ENCODE data around the gene GINS2.
A peak's percentile ranks its signal among the peaks of the same experiment; 100 is the strongest.

Gene GINS2

DNA sequence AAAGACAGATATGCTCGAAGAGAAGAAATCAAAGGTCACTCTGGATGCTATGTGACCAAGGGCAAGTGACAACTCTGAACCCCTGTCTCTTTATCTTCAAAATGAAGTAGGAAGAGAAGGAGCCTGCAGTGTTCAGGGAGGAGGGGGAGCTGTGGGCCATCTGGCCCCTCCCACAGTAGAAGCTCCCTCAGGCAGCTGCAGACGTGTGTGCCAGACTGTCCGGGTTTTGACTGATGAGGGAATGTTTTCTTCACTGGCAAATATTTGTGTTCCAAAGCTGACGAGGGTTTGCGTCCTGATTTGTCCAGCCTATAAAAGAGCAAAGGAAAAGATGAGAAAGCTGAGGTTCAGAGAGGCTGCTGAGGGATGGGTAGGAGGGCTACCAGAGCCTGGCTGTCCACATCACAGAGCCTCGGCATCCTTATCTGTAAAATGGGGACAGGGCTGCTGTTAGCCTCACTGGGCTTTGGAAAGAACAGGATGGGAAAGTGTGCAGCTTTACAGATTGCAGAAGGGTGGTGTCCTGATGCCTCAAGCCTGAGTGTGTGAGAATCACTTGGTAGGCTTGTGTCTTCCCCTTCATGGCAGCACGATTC lies 1.8 kb upstream of the GINS2 start:
- DNase-seq: no peak

DNA sequence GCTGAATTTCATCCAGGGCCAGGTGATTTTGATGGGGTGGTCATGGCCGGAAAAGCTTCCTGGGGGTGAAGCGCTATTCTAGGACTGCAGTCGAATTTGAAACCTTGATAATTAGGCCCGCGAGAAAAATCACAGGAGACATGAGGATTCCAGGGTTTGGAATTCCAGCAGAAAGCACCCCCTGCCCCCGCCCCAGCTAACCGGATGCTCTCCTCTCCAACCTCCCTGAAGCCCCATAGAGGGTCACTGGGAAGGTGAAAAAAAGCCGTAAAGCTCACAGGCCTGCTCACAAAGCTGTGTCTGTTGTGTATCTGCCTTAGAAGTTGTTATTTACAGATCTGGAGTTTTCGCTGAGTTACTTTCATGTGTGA lies 1.2 kb upstream of the GINS2 start:
- no peak for DNase-seq

DNA sequence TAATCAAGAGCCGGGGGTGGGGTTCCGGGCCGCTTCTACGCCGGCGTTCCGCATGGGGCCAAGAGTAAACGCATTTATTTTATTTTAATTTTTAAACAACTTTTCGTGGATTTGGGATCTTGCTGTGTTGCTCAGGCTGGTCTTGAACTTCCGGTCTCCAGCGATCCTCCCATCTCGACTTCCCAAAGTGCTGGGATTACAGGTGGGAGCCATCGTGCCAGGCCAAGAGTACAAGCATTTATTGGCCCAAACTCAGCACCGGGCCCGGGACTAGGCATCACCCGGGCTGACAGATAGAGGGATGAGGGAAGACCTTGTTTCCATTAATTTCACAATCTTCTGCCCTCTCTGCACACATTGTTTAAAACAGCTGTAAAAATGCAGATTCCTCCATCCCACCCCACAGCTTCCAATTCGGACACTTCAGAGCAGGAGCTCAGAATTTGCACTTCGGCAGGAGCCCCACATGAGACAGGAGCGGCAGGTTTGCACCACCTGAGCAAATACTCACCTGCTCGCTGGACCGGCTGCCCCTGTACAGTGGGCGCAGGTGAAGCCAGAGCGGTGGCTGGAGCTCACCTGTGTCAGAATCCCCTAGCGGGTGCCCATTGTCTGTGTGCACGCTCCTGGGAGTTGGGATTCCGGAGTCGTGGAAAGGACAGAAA lies 663 bp upstream of the GINS2 start:
- no peak for DNase-seq

DNA sequence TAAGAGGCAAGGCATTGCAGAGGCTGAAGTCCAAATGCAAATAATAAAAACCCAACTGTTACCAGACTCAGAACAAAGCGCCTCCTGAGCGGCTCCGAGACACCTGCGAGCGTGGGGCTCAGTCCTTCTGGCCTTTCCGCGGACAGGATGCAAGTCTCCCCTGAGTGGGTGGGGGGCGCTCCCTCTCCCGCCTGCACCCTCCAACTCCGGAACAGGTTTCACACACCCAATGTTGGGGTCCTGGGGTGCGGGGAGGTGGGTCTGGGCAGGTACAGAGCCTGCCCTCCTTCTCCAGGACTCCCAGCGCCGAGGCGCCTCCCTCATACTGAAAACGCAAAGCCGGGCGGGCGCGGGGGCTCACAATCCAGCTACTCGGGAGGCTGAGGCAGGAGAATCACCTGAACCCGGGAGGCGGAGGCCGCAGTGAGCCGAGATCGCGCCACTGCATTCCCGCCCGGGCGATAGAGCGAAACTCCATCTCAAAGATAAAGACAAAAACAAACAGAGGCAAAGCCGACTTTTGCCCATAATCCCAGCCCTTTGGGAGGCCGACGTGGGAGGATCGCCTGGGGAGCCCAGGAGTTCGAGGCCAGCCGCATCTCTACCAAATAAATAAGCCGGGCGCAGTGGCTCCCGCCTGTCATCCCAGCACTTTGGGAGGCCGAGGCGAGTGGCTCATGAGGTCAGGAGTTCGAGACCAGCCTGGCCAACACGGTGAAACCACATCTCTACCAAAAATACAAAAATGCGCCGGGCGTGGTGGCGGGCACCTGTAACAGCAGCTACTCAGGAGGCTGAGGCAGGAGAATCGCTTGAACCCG lies 893 bp downstream of the GINS2 start:
- DNase-seq: no peak

DNA sequence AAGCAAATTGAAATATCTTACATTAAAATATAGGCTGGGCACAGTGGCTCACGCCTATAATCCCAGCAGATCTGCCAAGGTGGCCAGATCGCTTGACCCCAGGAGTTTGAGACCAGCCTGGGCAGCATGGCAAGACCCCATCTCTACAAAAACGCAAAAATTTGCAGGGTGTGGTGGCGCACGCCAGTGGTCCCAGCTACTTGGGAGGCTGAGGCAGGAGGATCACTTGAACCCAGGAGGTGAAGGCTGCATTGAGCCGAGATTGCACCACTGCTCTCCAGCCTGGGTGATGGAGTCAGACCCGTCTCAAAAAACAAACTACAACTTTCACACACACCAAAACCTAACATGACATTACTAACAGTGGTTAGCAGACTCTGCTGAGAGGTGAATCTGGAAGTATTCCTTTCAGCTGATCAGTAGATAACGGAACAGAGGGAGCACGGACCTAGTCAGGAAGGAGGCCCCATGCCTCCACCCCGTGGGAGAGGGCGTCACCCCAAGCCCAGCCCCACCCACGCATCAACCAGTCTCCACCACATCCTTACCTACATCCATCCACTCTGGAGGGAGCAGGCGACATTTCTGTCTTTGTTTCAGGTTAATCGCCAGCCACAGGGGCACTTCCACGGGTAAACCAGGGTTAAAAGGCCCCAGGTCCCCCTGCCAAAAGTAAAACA lies 1.7 kb downstream of the GINS2 start:
- no peak for DNase-seq

DNA sequence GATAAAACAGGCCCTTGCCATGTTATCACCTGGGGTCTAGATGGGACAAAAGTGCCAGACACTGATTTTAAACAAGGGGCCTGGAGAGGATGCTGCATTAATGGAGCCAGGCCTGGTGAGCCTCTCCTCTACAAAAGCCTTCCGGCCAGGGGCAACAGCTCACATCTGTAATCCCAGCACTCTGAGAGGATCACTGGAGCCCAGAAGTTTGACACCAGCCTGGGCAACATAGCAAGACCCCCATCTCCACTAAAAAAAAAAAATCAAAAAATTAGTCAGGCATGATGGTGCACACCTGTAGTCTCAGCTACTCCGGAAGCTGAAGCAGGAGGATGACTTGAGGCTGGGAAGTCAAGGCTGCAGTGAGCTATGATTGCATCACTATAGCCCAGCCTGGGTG lies 3.5 kb downstream of the GINS2 start:
- DNase-seq: no peak

DNA sequence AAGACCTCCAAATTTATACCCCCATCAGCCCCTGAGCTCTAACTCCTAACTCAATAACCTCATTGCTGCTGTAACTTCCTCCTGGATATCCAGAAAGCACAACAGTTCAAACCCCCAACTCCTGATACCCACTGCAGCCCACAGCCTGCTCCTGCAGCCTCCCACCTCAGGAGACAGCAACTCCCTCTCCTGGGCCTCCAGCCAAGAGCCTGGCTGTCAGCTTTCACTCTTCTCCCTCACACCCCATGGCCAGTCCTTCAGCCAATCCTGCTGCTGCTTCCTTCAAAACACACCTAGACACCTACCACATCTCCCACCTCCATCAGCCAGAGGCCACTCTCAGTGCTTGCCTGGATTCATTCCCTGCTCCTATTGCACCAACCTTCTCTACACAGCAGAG lies 5.4 kb downstream of the GINS2 start:
- no peak for DNase-seq

DNA sequence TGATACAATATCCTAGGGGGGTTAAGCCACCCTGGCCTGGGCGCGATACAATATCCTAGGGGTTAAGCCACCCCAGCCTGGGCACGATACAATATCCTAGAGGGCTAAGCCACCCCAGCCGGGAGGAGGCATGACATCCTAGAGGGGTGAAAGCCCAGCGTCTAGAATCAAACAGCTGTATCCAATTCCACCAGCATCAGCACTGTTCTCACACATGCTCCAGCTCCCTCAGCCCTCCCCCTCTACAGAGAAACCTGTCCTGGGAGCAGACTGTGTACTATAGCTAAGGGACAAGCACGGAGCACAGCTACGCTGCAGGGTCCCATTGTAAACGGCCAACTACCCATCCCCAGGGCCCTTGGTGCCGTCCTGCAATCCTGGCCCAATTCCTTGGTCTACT lies 6.2 kb downstream of the GINS2 start:
- DNase-seq: no peak

DNA sequence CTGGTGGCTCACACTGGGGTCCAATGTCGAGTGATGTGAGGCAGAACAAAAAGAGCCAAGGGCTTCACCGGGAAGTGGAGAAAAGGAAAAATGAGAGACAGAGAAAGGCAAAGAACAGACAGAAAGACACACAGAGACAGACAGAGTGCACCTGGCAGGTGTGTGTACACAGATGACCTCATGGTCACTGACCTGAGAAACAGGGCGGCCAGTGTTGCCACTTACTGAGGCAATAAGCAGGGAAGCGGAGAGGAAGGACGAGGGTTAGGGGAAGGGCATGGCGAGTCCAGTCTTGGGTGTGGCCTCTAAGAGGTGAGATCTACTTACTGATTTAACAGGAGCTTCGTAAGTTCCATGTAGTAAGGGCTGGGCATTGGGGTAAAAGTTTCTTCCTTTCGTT lies 7.5 kb downstream of the GINS2 start:
- DNase-seq: no peak

DNA sequence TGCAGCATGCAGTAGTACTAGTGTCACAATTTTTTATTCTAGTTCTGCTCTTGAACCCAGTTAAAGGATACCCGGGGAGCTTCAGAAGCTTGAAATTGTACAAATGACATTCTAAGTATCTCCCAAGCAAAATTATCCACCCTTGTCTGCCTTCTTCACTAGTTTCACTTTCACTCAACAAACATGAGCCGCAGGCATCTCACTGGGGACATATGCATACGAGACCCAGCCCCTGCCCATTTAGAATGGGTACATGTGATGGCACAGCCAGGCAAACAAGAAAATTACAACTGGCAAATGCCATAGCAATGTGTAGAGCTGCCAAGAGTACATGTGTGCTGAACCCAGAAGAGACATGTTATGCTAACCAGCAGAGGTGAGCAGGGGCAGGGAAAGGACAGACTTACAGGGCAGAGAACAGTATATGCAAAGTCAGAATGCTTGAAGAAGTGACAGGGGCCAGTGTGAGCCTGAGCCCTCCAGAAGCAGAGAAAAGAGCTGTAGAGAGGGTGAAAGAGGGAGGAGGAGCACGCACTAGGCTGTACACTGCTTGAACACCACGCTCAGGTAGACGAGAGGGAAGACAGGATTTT lies 8.3 kb downstream of the GINS2 start:
- DNase-seq: no peak

DNA sequence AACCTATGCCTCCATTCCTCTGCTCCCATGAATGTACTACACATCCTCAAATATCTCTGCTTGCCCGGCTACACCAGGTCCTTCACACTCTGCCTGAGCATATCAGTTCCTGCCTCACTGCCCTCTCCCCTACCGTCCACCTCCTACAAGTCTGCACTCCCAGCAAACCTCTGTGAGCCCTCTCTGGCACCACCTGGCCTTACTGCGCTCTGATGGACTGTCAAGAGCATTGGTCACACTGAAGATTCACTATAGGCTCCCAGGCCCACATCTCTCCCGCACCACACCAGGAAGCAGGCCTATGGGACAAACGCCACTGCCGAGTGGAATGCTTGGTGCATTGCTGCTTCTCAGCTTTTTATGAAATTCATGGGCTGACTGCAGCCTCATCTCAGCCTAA lies 8.9 kb downstream of the GINS2 start:
- no peak for DNase-seq

DNA sequence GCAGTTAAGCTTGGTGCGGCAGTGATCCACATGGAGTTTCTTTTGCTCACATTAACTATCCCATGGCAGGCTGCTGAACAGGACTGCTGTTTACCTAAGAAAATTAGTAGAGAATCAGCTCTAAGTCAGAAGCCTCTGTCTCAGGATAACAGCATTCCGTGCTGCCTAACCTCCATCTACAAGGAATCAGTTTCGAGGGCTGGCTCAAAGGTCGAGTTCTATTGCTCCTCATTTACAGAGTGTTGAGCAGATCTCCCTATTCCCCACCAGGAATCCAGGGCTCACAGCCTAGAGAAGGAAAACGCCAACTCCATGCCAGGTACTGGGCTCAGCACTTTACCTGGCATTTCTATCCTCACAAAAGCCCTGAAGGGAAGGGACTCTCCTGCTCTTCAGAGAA lies 9.9 kb downstream of the GINS2 start:
- no peak for DNase-seq

DNA sequence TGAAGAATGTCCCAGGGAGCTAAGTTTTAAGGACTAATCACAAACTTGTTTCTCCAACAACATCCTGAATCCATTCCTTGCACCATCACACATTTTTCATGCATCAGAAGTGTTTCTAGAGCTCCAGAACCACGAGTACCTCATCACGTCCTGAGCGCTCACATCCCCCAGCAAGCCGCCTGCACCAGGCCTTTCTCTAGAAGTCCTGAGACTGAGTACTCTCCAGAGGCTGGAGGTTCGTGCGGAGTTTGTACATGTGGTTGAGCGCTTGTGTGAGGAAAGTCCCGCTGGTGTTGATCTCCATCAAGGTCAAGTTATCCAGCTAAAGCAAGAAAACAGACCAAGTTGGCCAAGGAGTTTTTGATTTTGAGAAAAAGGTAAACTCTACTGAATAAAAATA lies 10.7 kb downstream of the GINS2 start:
- no peak for DNase-seq

DNA sequence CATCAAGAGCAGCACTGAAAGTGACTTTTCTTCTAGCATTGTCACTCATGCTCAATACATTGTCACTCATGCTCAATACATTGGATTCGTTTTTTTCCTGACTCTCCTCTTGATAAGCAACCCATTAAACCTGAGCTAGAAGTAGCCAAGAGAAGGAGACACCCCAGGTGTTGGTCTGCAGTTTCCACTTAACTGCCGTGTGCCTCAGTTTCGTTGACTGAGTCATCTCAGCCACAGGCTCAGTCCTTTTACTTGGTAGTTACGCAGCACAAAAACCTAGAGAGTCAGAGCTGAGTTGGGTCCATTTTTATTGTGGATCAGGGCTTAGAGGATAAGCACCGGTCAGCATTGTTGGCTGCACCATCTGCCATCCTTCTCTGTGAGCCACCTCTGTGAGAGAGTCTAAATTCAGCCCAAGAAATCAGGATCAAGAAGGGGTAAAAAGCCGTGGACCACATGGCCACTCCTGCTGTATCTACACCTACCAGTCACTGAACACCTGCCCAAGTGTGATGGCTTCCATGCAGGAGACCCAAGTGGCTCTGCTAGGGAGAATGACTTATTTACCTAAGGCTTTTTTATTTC lies 11.3 kb downstream of the GINS2 start:
- no peak for DNase-seq

DNA sequence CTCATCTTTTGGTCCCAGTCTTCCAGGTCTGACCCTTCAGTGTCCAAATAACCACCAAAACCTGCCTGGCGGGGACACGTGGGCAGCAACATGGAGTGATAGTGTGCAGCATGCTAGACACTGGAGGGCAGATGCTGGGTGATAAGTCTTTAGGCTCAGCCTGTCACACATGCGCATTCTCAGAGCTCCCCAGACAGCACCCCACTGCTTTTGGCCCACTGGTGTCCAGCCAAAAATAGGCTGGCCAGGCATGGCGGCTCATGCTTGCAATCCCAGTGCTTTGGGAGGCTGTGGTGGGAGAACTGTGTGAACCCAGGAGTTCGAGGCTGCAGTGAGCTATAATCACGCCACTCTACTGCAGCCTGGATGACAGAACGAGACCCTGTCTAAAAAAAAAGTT lies 12.3 kb downstream of the GINS2 start:
- DNase-seq: no peak

DNA sequence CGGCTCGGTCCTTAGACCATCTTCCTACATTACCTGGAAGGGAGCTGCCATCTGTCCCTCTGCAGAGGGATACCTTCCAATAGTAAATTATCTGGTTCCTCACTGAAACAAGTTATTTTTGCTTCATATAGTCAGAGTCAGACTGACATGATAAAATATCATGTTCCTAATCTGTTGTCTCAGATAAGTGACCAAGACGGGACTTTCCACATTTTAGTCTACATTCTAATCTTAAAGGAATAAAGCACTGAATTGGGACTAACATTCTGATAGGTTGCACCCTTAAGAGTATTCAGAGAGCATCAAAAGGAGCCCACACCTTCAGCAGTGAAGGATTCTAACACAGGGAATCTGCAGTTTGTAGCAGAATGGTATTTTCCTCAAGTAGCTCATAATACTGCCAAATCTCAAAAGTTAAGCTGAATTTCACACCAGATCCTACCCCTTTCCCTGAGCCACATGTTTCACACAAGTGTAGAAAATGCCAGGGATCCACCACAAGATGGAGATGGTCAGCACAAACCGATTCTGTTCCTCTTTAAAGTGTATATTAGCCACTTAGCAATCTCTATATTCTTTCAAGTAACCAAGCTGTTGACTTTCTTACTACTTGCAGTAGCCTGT lies 13.4 kb downstream of the GINS2 start:
- peak in 1 of 56 donors; percentile 32 for DNase-seq

DNA sequence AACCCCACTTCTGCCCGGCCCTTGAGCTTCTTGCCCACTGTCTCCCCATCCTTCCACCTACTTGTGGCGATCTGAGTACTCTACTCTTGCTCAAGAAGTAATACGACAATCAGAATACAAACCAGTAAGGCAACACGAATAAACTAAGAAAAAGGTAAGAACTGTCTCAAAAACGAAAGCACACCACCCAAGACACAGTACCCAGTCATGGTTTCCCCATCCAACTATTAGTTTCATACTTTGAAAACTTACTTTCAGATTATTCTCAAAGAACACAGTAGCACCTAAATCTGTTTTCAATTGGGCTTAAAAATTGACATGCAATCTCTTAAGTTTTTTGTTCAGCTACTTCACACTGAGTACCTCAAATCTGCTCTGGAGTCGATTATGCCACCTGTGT lies 13.9 kb downstream of the GINS2 start:
- no peak for DNase-seq

DNA sequence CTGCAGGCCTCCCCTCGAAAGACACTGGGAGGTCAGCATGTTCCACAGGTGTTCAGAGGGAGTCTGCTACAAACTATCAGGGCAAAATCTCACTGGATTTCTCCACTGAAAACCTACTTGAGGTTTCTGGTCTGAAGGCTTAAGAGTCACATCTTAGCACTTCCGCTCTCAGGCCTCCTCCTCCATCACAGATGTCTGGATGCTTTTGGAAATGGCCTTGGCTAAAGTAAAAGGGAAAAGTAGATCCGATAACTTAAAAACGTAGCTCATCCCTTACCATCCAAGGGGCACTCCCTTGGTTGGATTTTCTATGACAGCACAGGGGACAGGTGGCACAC lies 14.4 kb downstream of the GINS2 start:
- no peak for DNase-seq

DNA sequence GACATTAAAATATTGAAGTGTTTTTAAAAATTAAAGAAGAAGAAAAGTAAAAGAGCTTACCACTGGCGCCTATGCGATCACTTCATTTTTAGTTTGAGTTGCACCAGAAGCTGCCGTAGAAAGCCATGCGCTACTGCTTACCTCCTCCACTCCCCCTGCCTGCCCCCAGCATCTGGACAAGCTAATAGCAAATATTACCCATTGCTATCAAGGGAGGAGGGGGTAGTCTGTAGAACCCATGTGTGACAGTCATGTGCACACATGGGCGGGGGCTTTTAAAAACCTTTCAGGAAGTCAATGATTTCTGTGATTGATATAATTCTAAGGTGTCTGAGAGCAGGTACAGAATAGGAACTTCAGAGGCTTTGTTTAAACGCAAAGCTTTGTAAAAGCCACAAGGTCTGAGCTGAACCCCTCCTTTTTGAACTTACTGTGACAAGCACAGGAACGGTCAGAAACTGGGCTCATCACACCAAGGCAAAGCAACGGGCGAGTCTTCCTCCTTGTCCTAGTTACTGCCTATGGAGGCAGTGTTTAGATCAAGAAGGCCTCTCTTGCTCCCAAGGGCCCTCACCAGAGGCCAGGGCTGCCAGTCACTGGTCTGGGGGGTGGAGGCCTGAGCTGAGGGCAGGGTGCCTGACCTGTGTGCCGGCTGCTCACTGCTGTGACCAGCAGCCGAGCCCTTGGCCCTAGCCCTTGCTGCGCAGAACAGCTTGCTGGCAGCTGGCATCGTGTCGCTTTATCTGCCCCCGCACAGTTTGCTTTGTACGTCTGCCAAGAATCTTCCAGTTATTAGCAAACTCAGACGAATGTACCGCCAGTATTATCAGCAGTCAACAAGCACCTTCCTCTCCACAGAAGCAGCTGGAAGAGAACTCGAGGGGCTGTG lies 15.0 kb downstream of the GINS2 start:
- DNase-seq: peak in 1 of 56 donors; percentile 9

DNA sequence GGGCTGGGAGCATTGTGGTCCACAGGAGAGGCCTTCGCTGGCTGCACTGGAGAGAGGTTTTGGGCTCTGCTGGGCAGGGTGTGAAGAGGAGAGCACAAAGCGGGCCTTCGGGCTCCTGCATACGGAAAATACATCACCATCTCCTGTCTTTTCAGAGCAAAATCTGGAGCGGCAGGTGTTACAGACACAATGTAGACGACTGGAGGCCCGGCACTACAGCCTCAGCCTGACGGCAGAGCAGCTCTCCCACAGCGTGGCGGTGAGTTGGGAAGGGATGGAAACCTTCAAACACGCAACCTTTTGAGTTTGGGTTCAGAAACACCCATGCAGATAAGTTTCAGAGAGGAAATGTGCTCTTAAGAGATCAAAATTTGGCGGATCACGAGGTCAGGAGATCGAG lies 17.9 kb downstream of the GINS2 start:
- DNase-seq: no peak
